Aorta (tissue), 5 donors: ENCODE measurements around the gene METRN. TPM values are rescaled to one million over a fixed set of nuclear protein-coding genes. Genes with fewer than 3 reads are reported as not detected.

ENCODE experiments used
- ATAC-seq: fragments of 200-7000 bp; cut with Tn5 transposase; one replicate; pipeline ENCODE4 v1.9.1; 2022; ENCODE audit warnings: moderate library complexity; ENCODE audit not compliant: low FRiP score
- DNase-seq, 2 donors: peaks; one replicate each; pipeline ENCODE4 v3.0.0-alpha.2; 2020
- H3K27ac ChIP-seq, 2 donors: one replicate each; pipeline ENCODE4 v1.5.1; 2013; ENCODE audit warnings: low read length in 2 of 2, mild to moderate bottlenecking in 2 of 2, moderate library complexity in 2 of 2, control low read depth in 1 of 2, inconsistent platforms in 1 of 2, low read depth in 1 of 2
- H3K27me3 ChIP-seq, 2 donors: one replicate each; pipeline ENCODE4 v1.6.1; 2013; ENCODE audit warnings: control low read depth in 1 of 2, low read length in 1 of 2, mild to moderate bottlenecking in 1 of 2, moderate library complexity in 1 of 2; ENCODE audit not compliant: insufficient read depth in 2 of 2, control insufficient read depth in 1 of 2
- H3K36me3 ChIP-seq, 2 donors: one replicate each; pipeline ENCODE4 v1.6.1; 2013; ENCODE audit warnings: control low read depth in 1 of 2, low read length in 1 of 2, mild to moderate bottlenecking in 1 of 2; ENCODE audit not compliant: insufficient read depth in 2 of 2, control insufficient read depth in 1 of 2
- H3K4me1 ChIP-seq, 2 donors: one replicate each; pipeline ENCODE4 v1.6.1; 2013; ENCODE audit warnings: low read length in 2 of 2, control low read depth in 1 of 2, mild to moderate bottlenecking in 1 of 2, moderate library complexity in 1 of 2; ENCODE audit not compliant: insufficient read depth in 2 of 2, control insufficient read depth in 1 of 2
- H3K4me3 ChIP-seq, 2 donors: one replicate each; pipeline ENCODE4 v1.5.1; 2013; ENCODE audit warnings: low read length in 2 of 2, control low read depth in 1 of 2, mild to moderate bottlenecking in 1 of 2
- H3K9me3 ChIP-seq: one replicate; pipeline ENCODE4 v1.6.1; 2013; ENCODE audit warnings: mild to moderate bottlenecking, low read length; ENCODE audit not compliant: control insufficient read depth
- WGBS, 2 donors: extraction: QIAGEN DNeasy Blood & Tissue Kit; methylation state at CpG; one replicate each; pipeline ENCODE4 v1.1.7; 2013; 5-methylcytosine and 5-hydroxymethylcytosine counted together
- intact Hi-C, 2 donors: fragments of 100-400 bp; cut with DNase I; formaldehyde crosslinking; loops; one replicate each; pipeline versions ENCODE4 v1.14.2 to v1.15.0; 2022
- polyA plus RNA-seq, 2 donors: library from polyadenylated mRNA; stranded (reverse); fragments of 200-250 nt; gene quantifications; one replicate each; pipeline ENCODE4 v1.2.3, GENCODE V29; 2013
- total RNA-seq, 2 donors: library from RNA; stranded (reverse); fragmentation: NEBNext Ultra II Directional; extraction: Animal tissue kit (Norgen Biotek cat#: 25700); gene quantifications; one replicate each; pipeline ENCODE4 v1.2.1, GENCODE V29; 2021
- donor health status: healthy with polysubstance abuse.
- donor health status: Bipolar disorder and iron deficiency.
- donor health status: DM: no; HTN: no; CAD: no.
- donor health status: DM: no; HTN: no; CAD: no.
- donor health status: DM: yes; HTN: yes; CAD: no.

METRN gene
- total and polyA plus RNA-seq, 4 donors: 22.7 to 61.3 (median 26.7) TPM

DNA sequence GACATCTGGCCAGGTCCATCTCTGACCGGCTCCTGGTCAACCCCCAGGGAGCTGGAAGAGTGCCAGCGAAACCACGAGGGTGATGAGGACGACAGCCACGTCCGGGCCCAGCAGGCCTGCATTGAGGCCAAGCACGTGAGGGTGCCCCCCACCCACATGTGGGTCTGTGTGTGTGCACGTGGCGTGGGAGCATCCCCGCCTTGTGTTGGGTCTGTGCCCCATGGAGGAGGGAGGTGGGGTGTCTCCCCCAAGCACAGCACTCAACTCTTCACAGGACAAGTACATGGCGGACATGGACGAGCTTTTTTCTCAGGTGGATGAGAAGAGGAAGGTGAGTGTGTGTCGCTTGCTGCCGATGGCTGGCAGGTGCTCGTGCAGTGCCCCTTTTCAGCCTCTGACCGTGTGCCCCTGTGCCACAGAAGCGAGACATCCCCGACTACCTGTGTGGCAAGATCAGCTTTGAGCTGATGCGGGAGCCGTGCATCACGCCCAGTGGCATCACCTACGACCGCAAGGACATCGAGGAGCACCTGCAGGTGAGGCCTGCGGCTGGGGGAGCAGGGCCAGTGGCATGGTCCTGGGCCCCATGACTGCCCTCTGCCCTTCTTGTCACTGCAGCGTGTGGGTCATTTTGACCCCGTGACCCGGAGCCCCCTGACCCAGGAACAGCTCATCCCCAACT lies 33.0 kb upstream of the METRN start:
- no peaks in the 10 kb centered on the region for H3K27me3 ChIP-seq
- H3K27ac ChIP-seq: no peak overlapping the region
- no peak overlapping the region for H3K4me3 ChIP-seq
- WGBS, 2 donors: 76 to 78% methylated on average over 28 of the region's 28 CpGs
- H3K4me1 ChIP-seq: no peaks in the 10 kb centered on the region
- peaks cover 0 to 5% of the 10 kb centered on the region in 2 donors for H3K36me3 ChIP-seq
- no peaks in the 10 kb centered on the region for H3K9me3 ChIP-seq
- ATAC-seq (no peak), DNase-seq (no peak)
- intact Hi-C loops: no loop called here

DNA sequence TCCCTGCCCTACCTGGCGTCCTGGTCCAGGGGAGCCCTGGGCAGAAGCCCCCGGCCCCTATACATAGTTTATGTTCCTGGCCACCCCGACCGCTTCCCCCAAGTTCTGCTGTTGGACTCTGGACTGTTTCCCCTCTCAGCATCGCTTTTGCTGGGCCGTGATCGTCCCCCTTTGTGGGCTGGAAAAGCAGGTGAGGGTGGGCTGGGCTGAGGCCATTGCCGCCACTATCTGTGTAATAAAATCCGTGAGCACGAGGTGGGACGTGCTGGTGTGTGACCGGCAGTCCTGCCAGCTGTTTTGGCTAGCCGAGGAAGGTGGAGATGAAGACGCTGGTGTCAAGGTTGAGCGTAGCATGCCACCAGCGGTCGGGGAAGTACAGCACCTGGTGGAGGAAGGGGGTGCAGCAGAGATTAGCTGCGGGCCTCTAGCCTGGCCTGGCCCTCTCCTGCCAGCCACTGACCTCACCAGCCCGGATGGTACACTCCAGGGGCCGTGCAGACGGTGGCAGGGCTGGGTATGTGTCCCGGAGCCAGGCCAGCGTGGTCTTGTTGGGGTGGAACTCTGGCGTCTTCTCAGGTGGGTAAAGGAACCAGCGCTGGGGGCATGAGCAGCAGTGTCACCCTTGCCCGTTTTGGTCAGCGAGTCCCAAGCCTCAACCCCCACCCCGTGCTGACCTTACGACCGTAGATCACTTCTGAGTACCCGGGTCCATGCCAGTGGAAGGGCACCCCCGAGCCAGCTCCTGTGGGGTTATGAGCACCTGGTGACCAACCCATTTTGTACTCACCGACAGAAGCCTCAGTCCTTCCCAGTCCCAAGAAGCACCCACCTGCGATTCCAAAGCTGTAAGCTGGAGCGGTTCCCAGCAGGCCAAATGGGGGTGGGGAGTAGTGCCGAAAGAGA lies 32.2 kb upstream of the METRN start:
- Histone ChIP-seq H3K27ac (no peak overlapping the region), H3K36me3 (peaks cover 0 to 5% of the 10 kb centered on the region in 2 donors), H3K4me1 (no peaks in the 10 kb centered on the region), H3K4me3 (no peak overlapping the region), H3K9me3 (no peaks in the 10 kb centered on the region), H3K27me3 (no peaks in the 10 kb centered on the region)
- 82% methylated on average over 36 of the region's 36 CpGs for WGBS, 2 donors
- DNase-seq (no peak), ATAC-seq (no peak)
- intact Hi-C loops: no loop called here

DNA sequence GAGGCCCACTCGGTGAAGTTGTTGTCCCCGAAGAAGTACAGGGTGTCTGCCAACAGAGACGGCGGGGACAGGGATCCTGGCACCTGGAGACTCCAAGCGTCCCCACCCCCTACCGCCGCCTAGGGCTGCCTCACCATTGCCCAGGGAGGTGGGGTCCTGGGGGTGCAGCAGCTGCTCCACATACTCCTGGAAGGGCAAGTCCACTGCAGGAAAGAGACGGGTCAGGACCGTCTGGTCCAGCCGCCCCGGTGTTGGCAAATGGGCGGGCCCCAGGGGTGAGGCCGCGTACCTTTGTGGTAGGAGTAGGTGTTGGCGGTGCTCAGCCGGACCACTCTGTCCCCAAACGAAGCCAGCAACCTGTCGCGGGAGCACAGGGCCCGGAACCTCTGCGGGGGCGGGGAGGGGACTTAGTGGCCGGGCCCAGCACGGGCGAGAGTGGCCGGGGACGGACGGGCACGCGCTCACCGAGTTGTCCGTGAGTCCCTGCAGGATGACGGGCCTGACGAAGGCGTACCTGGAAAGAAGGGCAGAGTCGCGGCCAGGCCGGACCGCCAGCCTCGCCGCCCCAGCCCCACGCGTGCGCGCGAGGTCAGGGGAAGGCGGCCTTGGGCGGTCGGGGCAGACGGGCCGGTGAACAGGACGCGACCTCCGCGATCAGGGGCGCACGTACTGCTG lies 31.4 kb upstream of the METRN start:
- 16 to 20% methylated on average over 40 to 57 of the region's 57 CpGs for WGBS, 2 donors
- intact Hi-C loops: no loop called here
- DNase-seq: no peak
- peaks cover 0 to 5% of the 10 kb centered on the region in 2 donors for H3K36me3 ChIP-seq
- H3K4me1 ChIP-seq: no peaks in the 10 kb centered on the region
- peak overlapping the region; percentile 37 to 53 for H3K4me3 ChIP-seq
- H3K27ac ChIP-seq: no peak overlapping the region
- no peaks in the 10 kb centered on the region for H3K27me3 ChIP-seq
- H3K9me3 ChIP-seq: no peaks in the 10 kb centered on the region
- no peak for ATAC-seq

DNA sequence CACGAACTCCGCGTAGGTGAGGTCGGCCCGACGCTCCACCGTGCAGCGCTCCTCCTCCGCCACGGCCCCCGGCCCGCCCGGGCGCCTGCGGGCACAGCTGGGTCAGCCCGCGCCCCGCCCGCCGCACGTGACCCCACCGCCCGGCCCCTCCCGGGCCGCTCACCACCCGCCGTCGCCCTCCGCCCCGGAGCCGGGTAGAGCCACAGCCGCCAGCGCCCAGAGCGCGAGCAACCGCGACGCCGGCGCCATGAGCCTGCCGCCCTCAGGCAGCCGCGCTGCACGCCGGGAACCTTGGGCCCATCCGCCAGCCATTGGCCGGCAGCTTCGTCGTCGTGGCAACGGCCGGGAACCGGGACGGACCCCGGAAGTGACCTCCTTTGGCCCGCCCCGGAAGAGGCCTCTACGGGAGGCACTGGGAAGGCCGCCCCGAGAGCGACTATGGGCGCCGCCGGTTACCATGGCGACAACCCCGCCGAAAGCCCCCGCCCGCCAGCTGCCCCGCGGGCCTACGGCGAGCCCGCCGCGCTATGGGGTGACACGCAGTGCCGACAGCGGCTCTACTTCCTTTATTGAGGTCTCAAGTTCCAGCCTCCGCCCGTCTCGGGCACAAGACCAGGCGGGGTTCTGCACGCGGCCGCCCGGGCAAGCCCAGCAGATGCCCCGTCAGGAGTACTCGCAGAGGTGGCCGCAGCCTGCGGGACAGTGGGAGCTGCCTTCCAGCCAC lies 30.7 kb upstream of the METRN start, which contains the start of gene JMJD8:
Gene JMJD8, minus strand, starts transcription at position 264 of the 724 bp plus-strand sequence. Its CDS starts 15 bp downstream, at position 249.
- peak within 1 kb of the TSS; percentile 37 to 53 for H3K4me3 ChIP-seq
- intact Hi-C loops: no loop called here
- H3K9me3 ChIP-seq: no peaks in the 10 kb centered on the region
- ATAC-seq (peak; percentile 85), DNase-seq (peak; percentile 99 to 100)
- H3K4me1 ChIP-seq: no peaks in the 10 kb centered on the region
- H3K27ac ChIP-seq: peak within 1 kb of the TSS in 1 of 2 donors; percentile 28
- 3 to 4% methylated on average over 66 to 91 of the region's 91 CpGs for WGBS, 2 donors
- H3K27me3 ChIP-seq: no peaks in the 10 kb centered on the region
- peaks cover 0 to 5% of the 10 kb centered on the region in 2 donors for H3K36me3 ChIP-seq

DNA sequence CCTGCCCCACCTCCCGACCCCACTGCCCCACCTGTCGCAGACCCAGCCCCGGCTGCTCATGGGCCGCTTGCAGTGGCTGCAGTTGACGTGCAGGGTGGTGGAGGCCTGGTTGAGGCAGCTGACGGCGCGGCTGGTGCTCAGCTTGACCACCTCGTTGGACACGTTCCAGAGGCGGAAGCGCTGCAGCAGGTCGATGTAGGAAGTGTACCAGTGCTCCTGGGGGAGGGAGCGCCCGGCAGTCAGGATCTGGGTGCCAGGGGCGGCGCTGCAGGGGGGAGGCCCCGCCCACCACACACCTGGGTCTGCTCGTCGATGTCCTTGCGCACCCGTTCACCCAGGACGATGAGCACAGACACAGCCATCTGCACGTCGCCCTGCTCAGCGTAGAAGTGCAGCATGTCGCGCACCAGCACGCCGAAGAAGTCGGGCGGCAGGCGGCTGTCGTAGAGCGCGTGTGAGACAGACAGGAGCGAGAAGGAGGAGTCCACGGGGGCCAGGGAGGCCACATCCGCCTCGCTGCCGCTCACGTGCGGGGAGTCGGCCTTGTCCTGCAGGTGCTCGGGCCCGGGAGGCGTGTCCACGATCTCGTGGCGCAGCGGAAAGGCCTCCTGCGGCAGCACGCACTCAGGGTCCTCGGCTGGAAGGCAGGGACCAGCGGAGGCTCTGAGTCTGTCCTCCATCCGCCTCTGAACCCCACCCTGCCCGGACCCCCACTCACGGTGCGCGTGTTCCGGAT lies 29.8 kb upstream of the METRN start:
- intact Hi-C loops: no loop called here
- ATAC-seq: no peak
- Histone ChIP-seq H3K27ac (no peak overlapping the region), H3K4me3 (no peak overlapping the region), H3K36me3 (peaks cover 0 to 5% of the 10 kb centered on the region in 2 donors), H3K4me1 (no peaks in the 10 kb centered on the region), H3K27me3 (no peaks in the 10 kb centered on the region), H3K9me3 (no peaks in the 10 kb centered on the region)
- 94 to 95% methylated on average over 55 to 61 of the region's 61 CpGs for WGBS, 2 donors
- DNase-seq: peak in 1 of 2 donors; percentile 71

DNA sequence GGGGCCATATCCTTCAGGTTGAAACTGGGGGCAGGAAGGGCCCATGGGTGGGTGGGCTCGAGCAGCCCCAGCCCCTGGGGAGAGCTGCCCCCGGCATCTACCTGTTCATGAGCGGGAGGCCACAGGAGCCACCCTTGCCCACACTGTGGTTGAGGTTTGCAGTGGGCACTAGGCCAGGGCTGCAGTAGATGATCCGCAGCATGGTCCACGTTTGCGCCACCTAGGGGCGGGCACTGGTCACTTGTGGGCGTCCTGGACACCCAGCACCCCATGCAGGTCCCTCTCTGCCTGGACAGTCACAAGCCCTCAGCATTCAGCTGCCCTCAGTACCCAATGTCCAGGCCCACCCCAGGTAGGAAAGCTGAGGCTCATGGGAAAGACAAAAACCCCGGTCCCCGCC lies 29.0 kb upstream of the METRN start:
- WGBS, 2 donors: 66 to 70% methylated on average over 10 of the region's 10 CpGs
- DNase-seq (peak in 1 of 2 donors; percentile 67), ATAC-seq (no peak)
- H3K27ac ChIP-seq: no peak overlapping the region
- H3K9me3 ChIP-seq: no peaks in the 10 kb centered on the region
- H3K36me3 ChIP-seq: peaks cover 0 to 5% of the 10 kb centered on the region in 2 donors
- intact Hi-C loops: no loop called here
- H3K4me1 ChIP-seq: no peaks in the 10 kb centered on the region
- H3K4me3 ChIP-seq: no peak overlapping the region
- H3K27me3 ChIP-seq: no peaks in the 10 kb centered on the region

DNA sequence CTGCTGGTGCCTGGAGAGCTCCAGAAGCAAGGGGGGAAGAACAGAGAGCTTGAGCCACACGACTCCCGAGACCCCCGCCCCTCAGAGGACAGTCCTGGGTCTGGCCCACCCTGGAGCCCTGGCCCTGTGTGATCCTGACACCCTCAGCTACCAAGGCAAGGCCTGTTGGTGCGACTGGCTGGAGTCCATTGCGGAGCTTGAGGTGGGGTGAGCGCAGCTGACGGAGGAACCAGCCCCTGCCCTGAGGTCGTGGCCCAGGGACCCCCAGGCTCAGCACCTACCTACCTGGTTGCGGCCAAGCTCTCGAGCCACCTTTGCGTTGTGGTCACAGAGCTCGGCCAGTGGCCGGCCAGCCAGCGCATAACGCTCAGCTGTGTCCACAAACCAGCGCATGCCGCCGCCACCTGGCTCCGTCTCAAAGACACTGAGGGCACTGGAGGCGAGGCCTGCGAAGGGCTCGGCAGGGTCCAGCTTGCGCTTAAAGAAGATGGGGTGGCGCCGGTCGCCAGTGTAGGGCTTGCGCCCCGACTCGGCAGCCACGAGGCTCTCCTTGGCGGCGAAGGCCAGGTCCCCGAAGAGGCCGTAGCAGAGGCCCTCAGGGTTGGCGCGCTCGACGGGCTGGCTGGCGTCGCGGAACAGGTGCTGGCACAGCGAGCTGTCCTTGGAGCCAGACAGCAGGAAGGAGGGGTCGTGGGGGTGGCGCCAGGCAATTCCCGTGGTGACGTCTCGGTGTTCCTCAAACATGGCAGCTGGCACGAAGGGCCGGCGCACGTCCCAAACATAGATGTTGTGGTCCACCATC lies 28.3 kb upstream of the METRN start:
- intact Hi-C loops: no loop called here
- Histone ChIP-seq H3K4me1 (no peaks in the 10 kb centered on the region), H3K4me3 (no peak overlapping the region), H3K9me3 (no peaks in the 10 kb centered on the region), H3K27ac (no peak overlapping the region), H3K36me3 (peaks cover 0 to 5% of the 10 kb centered on the region in 2 donors), H3K27me3 (no peaks in the 10 kb centered on the region)
- WGBS, 2 donors: 94 to 95% methylated on average over 49 to 51 of the region's 51 CpGs
- ATAC-seq: no peak
- DNase-seq: no peak
